Activated naive CD4-positive, alpha-beta T cell treated with anti-CD3 and anti-CD28 coated beads, Interleukin-2, amount 10 ng/mL, durations not matched to agents 7 days and 5 days (primary cell): Measurements from ENCODE around the gene ZBTB7A.
A peak's percentile ranks its signal among the peaks of the same experiment; 100 is the strongest.

Experiments
- CTCF ChIA-PET: fragments of 350-600 bp; sonication (Branson Sonifier 250); formaldehyde crosslinking; loops from one replicate; lab custom pipeline; 2021; ENCODE audit warnings: antibody characterized with exemption; lab: Charles Lee
- DNase-seq: peaks from one replicate; pipeline ENCODE4 v3.0.0-alpha.2; 2020
- H3K27ac Mint-ChIP-seq: one replicate; pipeline ENCODE4 v1.8.0; 2021; ENCODE audit warnings: mild to moderate bottlenecking, moderate library complexity, mixed read lengths
- H3K27me3 Mint-ChIP-seq: one replicate; pipeline ENCODE4 v1.8.0; 2021; ENCODE audit warnings: mild to moderate bottlenecking, mixed read lengths
- H3K36me3 Mint-ChIP-seq: one replicate; pipeline ENCODE4 v1.8.0; 2021; ENCODE audit warnings: mixed read lengths
- H3K4me1 Mint-ChIP-seq: one replicate; pipeline ENCODE4 v1.8.0; 2021; ENCODE audit warnings: mixed read lengths
- H3K4me3 Mint-ChIP-seq: one replicate; pipeline ENCODE4 v1.8.0; 2021; ENCODE audit warnings: mild to moderate bottlenecking, moderate library complexity, mixed read lengths
- H3K9me3 Mint-ChIP-seq: one replicate; pipeline ENCODE4 v1.8.0; 2021; ENCODE audit warnings: mixed read lengths

Gene ZBTB7A

GRCh38 chr19:4099041-4099764 is 32.5 kb upstream of the ZBTB7A start:
- H3K4me3 Mint-ChIP-seq = no peak overlapping the region
- H3K9me3 Mint-ChIP-seq = no peaks in the 10 kb centered on the region
- no peak for DNase-seq
- no peaks in the 10 kb centered on the region for H3K27me3 Mint-ChIP-seq
- no peak overlapping the region for H3K27ac Mint-ChIP-seq
- peaks cover 13% of the 10 kb centered on the region for H3K4me1 Mint-ChIP-seq
- peaks cover 23% of the 10 kb centered on the region for H3K36me3 Mint-ChIP-seq
- CTCF ChIA-PET = no interaction called here

DNA sequence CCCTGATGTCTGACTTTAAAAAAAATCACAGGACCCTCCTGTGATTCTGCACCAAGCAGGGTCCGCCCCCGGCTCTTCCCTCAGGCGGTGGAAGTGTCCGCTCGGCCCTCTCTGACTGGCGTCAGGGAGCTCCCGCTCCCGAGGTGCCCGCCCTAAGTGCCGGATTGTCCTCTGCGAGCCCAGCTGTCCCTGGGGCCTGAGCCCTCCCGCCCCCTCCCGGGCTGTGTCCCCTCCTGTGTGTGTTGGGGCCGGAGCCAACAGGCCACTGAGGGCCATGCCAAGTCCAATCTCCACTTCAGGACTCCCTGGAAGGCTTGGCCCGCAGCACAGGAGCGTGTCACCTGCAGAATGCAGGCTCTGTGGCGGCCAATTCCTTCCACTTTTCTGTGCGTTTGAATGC is 31.8 kb upstream of the ZBTB7A start:
- no peaks in the 10 kb centered on the region for H3K9me3 Mint-ChIP-seq
- peaks cover 23% of the 10 kb centered on the region for H3K36me3 Mint-ChIP-seq
- CTCF ChIA-PET = no interaction called here
- no peak overlapping the region for H3K4me3 Mint-ChIP-seq
- peaks cover 10% of the 10 kb centered on the region for H3K4me1 Mint-ChIP-seq
- H3K27ac Mint-ChIP-seq = no peak overlapping the region
- no peak for DNase-seq
- H3K27me3 Mint-ChIP-seq = no peaks in the 10 kb centered on the region

- no peaks in the 10 kb centered on the region for H3K27me3 Mint-ChIP-seq
- peaks cover 10% of the 10 kb centered on the region for H3K4me1 Mint-ChIP-seq
- H3K9me3 Mint-ChIP-seq = no peaks in the 10 kb centered on the region
- H3K36me3 Mint-ChIP-seq = peaks cover 27% of the 10 kb centered on the region
- H3K4me3 Mint-ChIP-seq = no peak overlapping the region
- no peak overlapping the region for H3K27ac Mint-ChIP-seq
- CTCF ChIA-PET = no interaction called here
- DNase-seq = no peak
Measured at GRCh38 chr19:4097501-4097900, 30.8 kb upstream of the ZBTB7A start.

DNA sequence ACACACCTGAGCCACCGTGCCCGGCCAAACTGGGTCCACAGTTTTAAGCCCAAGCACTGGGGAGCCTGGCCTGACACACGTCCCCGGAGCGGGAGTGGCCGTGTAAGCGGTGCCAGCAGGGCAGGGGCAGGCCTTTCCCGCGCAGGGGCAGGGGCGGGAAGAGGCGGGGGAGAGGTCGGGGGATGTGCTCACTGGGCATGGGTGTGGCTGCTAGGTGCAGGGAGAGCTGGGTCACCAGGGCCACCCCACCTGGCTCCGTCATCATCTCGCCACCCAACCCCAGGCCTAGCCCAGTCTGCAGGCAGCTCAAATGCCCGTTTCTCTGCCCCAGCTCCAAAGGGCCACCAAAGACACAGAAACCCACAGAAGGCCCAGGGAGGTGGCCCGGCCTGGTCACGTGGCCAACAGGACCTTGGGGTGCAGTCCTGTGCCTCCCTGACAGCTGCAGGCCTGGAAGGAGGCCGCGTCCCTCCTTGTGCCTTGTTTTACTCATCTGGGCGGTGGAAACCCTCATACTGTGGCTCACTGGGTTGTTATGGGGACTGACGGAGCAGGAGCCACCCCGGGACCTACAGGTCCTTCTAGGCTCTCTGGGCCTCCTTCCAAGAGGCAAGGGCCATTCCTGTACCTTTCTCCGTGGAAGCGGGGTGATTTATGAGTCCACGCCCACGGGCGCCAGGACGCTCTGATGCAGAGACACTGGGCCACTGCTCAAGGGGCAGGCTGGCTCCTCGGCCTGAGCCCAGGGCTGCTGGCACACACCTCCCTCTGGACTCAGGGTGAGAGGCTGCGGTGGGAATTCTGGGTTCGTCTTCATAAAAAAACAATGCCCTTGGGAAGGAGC is 29.6 kb upstream of the ZBTB7A start:
- Mint-ChIP-seq H3K36me3 (peaks cover 27% of the 10 kb centered on the region), H3K27me3 (no peaks in the 10 kb centered on the region), H3K27ac (no peak overlapping the region), H3K9me3 (no peaks in the 10 kb centered on the region), H3K4me3 (no peak overlapping the region), H3K4me1 (peaks cover 15% of the 10 kb centered on the region)
- CTCF ChIA-PET = no interaction called here
- no peak for DNase-seq

- H3K27ac Mint-ChIP-seq = no peak overlapping the region
- H3K4me1 Mint-ChIP-seq = peaks cover 18% of the 10 kb centered on the region
- peaks cover 24% of the 10 kb centered on the region for H3K36me3 Mint-ChIP-seq
- no peaks in the 10 kb centered on the region for H3K27me3 Mint-ChIP-seq
- CTCF ChIA-PET = no interaction called here
- no peak overlapping the region for H3K4me3 Mint-ChIP-seq
- no peak for DNase-seq
- no peaks in the 10 kb centered on the region for H3K9me3 Mint-ChIP-seq
Measured at GRCh38 chr19:4095488-4095844, 28.8 kb upstream of the ZBTB7A start.

DNA sequence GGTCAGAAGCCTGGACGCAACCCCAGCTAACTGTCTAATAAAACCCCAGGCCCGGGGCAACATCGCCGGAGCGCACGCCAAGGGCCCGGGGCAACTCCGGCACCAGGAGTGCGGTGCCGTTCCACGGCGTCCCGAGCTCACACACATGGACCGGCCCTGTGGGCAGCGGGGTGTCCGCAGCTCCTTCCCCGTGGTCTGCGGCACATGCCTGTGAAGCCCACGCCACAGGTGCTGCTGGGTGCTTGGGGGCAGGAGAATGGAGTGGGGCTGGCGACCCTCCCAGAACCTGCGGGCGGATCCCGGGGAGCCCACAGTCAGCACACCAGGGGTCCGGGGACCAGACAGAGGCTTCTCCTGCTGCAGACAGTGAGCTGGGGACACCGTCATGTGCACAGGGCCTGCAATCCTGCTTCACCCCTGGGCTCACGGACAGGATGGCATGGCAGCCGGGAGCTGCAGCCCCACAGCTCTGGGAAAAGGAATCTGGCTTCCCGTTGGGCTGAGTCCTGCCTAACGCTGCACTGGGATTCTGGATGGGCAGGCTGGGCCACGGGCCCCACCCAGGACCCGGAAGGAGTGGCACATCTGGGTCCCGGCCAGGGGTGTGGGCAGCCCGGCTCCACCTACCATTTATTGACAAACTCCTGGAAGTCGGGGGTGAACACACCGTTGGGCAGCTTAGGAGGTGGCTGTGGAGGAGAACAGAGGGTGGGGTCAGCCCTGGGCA is 28.2 kb upstream of the ZBTB7A start:
- no peaks in the 10 kb centered on the region for H3K27me3 Mint-ChIP-seq
- CTCF ChIA-PET = no interaction called here
- H3K4me1 Mint-ChIP-seq = peaks cover 22% of the 10 kb centered on the region
- DNase-seq = no peak
- peaks cover 27% of the 10 kb centered on the region for H3K36me3 Mint-ChIP-seq
- no peak overlapping the region for H3K27ac Mint-ChIP-seq
- no peak overlapping the region for H3K4me3 Mint-ChIP-seq
- no peaks in the 10 kb centered on the region for H3K9me3 Mint-ChIP-seq

DNA sequence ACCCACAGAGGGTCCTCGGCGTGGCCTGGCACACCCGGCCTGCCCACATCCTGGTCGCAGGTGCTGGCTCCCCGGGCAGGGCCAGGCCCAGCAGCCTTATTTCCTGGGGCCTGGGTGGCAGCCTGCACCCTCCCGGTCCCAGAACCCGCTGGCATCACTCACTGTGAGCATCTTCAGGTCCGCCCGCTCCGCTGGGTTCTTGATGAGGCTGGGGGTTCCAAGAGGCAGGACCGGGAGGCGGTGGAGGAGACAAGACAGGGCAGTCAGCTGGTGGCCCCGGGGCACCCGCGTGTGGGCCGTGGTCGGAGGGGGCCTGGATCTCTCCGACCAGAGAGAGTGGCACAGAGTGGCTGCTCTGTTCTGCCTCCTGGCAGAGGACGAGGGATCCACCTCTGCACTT is 27.6 kb upstream of the ZBTB7A start:
- H3K36me3 Mint-ChIP-seq = peaks cover 23% of the 10 kb centered on the region
- no peak for DNase-seq
- CTCF ChIA-PET = interaction anchor here (2.4 kb wide), 1 partner anchor 46 kb away, joined by 5 read pairs; no protein-coding TSS in a partner anchor
- H3K9me3 Mint-ChIP-seq = no peaks in the 10 kb centered on the region
- no peak overlapping the region for H3K27ac Mint-ChIP-seq
- peaks cover 29% of the 10 kb centered on the region for H3K4me1 Mint-ChIP-seq
- H3K4me3 Mint-ChIP-seq = no peak overlapping the region
- no peaks in the 10 kb centered on the region for H3K27me3 Mint-ChIP-seq

DNA sequence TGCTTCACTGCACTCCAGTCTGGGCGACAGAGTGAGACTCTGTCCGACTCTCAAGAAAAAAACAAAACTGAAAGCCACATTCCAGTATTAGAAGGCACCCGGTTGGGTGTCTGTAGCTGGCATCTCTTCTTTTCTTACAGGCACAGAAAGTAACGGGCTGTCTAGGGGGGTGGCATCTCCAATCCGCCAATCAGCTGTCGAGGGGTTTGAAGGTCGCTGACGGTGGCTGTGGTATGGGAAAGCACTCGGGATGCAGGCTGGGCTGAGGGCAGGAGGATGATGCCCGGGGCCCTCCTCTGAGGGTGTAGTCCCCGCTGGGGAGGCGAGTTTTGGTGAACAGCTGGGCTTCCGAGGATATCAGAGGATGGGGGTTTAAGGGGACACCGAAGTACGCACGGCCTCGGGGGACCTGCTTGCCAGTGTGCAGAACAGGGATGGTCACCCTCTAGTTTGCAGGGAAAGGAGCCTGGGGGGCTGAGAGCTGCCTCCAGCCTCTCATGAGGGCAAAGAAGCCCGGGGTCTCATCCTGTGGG is 27.0 kb upstream of the ZBTB7A start:
- Mint-ChIP-seq H3K36me3 (peaks cover 24% of the 10 kb centered on the region), H3K9me3 (no peaks in the 10 kb centered on the region), H3K4me3 (no peak overlapping the region), H3K4me1 (peaks cover 34% of the 10 kb centered on the region), H3K27me3 (no peaks in the 10 kb centered on the region), H3K27ac (peak overlapping the region; percentile 71)
- DNase-seq = no peak
- CTCF ChIA-PET = interaction anchor here (2.4 kb wide), 1 partner anchor 46 kb away, joined by 5 read pairs; no protein-coding TSS in a partner anchor

DNA sequence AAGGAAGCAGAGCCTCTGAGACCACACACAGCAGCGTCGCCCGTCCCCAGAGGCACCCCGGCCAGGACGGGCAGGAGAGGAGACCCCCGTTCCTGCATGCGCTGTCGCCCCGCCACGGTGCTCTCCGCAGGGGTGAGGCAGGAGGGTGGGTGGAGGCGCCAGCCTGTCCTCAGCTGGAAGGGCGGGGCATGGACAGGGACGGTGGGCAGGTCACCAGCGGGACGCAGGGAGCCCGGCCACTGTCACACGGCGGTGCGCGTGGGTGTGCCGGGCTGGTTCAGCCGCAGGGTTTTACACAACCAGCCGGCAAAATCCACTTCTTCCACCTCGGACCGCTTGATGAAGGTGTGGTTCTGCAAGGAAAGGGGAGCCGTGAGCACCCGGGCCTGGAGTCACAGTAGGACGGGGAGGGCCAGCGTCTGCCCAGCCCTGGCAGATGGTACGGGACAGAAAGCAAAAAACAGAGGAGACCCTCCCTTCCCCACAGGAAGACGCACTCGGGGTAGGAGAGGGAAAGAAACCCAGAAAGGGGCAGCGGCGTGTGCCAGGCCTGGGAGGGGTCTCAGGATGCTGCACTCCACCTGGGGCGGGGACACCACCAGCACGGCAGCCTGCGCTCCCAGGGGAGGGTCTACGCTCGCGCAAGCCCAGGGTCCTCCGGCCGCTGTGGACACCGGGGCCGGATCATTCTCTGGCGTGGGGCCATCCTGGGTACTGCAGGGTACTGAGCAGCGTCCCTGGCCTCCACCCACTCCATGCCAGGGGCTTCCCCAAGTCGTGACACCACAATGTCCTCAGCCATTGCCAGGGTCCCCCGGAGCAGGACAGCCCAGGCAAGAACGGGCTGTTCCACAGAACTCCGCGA is 23.9 kb upstream of the ZBTB7A start:
- Mint-ChIP-seq H3K27me3 (no peaks in the 10 kb centered on the region), H3K4me1 (peaks cover 64% of the 10 kb centered on the region), H3K4me3 (no peak overlapping the region), H3K27ac (peak overlapping the region; percentile 98), H3K36me3 (peaks cover 13% of the 10 kb centered on the region), H3K9me3 (no peaks in the 10 kb centered on the region)
- DNase-seq = no peak
- CTCF ChIA-PET = interaction anchor here (0.8 kb wide), 1 partner anchor 50 kb away, joined by 4 read pairs; no protein-coding TSS in a partner anchor

DNA sequence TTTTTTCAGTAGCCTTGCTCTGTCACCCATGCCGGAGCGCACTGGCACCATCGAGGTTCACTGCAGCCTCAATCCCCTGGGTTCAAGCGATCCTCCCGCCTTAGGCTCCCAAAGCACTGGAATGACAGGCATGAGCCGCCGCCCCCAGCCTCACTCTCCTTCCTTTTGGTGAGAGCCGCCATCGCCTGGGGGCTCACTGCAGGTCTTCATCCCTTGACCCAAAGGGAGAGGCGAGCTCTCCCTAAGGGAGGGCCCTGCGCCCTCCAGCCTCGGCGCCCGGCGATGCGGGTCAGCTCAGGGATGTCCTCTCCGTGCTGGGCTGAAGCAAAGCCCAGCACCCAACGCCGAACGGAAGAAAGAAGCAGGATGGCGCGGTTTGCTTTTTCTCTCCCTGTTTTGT is 23.2 kb upstream of the ZBTB7A start:
- Mint-ChIP-seq H3K4me3 (peak overlapping the region; percentile 70), H3K27ac (peak overlapping the region; percentile 98), H3K27me3 (no peaks in the 10 kb centered on the region), H3K36me3 (peaks cover 13% of the 10 kb centered on the region), H3K9me3 (no peaks in the 10 kb centered on the region), H3K4me1 (peaks cover 65% of the 10 kb centered on the region)
- DNase-seq = no peak
- CTCF ChIA-PET = interaction anchor here (0.8 to 1.6 kb wide), 3 partner anchors 20 to 51 kb away, joined by 3 to 7 read pairs (median 4); no protein-coding TSS in a partner anchor

- H3K4me1 Mint-ChIP-seq = peaks cover 69% of the 10 kb centered on the region
- H3K4me3 Mint-ChIP-seq = peak overlapping the region; percentile 70
- CTCF ChIA-PET = interaction anchor here (0.8 to 1.6 kb wide), 5 partner anchors 15 to 51 kb away, joined by 3 to 7 read pairs (median 4); no protein-coding TSS in a partner anchor
- no peaks in the 10 kb centered on the region for H3K27me3 Mint-ChIP-seq
- H3K9me3 Mint-ChIP-seq = no peaks in the 10 kb centered on the region
- DNase-seq = peak; percentile 79
- peaks cover 13% of the 10 kb centered on the region for H3K36me3 Mint-ChIP-seq
- H3K27ac Mint-ChIP-seq = peak overlapping the region; percentile 98
Measured at GRCh38 chr19:4089400-4089908, 22.8 kb upstream of the ZBTB7A start.

- Mint-ChIP-seq H3K27me3 (no peaks in the 10 kb centered on the region), H3K4me1 (peaks cover 70% of the 10 kb centered on the region), H3K36me3 (peaks cover 15% of the 10 kb centered on the region), H3K4me3 (peak overlapping the region; percentile 70), H3K27ac (peak overlapping the region; percentile 98), H3K9me3 (no peaks in the 10 kb centered on the region)
- peak; percentile 86 for DNase-seq
- CTCF ChIA-PET = interaction anchor here (1.0 to 1.6 kb wide), 4 partner anchors 16 to 51 kb away, joined by 3 to 7 read pairs (median 4); no protein-coding TSS in a partner anchor
Measured at GRCh38 chr19:4088975-4089374, 22.3 kb upstream of the ZBTB7A start.
